ENCODE measurements around the gene GGT5.
"Not testable (repeated sequence)": the region's sequence is repeated elsewhere in the genome, so short reads cannot be mapped to it uniquely, and the experiment has no call there.

Gene GGT5

DNA sequence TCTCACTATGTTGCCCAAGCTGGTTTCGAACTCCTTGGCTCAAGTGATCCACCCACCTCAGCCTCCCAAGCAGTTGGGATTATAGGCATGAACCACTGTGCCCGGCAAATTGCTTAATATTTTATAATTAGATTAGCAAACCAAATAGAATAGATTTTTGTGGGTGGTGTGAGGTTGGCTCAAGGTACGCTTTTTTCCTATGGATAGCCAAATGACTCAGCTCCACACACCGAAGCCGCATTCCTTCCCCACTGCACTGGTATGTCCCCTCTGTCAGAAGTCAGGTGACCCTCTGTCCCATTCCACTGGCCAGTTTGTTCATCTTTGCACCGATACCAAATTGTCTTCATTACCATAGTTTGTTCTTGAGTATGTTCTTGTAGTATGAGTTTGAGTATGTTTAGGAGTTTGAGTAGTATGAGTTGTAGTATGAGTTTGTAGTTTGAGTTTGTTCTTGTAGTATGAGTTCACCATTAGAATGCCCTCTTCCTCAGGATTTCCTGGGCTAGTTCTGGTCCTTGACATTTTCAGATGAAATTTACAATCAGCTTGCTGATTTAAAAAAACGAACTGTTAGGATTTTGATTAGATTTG, 44.2 kb downstream of the GGT5 start:
- no peak for DNase-seq

DNA sequence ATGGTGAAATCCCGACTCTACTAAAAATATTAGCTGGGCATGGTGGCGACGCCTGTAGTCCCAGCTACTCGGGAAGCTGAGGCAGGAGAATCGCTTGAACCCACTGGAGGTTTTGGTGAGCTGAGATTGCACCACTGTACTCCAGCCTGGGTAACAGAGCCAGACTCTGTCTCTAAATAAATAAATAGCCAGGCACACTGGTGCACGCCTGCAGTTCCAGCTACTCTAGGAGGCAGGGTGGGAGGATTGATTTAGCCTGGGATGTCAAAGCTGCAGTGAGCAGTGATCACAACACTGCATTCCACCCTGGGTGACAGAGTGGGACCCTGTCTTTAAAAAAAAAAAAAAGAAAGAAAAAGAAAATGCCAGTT, 46.2 kb downstream of the GGT5 start:
- no peak for DNase-seq

DNA sequence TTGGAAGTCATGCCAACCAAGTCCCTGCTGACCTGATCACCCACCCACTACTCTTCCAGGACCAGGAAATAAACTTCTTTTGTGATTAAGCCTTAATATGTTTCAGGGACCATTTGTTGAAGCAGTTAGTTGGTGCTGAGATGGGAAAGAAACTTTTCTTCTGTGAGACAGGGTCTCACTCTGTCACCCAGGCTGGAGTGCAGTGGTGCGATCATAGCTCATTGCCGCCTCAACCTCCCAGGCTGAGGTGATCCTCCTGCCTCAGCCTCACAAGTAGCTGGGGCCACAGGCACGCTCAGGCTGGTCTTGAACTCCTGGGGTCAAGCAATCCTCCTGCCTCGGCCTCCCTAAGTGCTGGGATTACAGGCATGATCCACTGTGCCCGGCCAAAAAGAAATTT, 53.0 kb downstream of the GGT5 start:
- no peak for DNase-seq

DNA sequence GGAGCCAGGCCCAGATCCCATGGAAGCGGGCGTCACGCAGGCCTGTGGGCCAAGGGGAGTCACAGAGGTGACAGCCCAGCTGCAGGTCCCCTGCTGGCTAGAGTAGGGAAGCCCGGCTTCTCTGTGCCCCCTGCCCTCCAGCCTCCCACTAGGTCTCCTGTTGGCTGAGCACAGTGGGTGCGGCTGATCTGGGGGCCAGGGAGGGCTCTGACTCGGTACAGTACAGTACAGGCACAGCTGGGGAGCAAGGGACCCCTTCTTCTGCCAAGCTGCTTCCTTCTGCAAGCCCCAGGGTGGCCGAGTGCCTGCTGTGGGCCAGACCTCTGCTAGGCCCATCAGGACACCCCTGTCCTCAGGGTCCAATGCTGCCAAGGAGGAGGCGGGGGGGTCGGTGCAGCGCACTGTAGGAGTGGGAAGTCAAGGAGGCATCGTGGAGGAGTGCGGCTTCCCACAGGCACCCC, 53.5 kb downstream of the GGT5 start:
- no peak for DNase-seq

DNA sequence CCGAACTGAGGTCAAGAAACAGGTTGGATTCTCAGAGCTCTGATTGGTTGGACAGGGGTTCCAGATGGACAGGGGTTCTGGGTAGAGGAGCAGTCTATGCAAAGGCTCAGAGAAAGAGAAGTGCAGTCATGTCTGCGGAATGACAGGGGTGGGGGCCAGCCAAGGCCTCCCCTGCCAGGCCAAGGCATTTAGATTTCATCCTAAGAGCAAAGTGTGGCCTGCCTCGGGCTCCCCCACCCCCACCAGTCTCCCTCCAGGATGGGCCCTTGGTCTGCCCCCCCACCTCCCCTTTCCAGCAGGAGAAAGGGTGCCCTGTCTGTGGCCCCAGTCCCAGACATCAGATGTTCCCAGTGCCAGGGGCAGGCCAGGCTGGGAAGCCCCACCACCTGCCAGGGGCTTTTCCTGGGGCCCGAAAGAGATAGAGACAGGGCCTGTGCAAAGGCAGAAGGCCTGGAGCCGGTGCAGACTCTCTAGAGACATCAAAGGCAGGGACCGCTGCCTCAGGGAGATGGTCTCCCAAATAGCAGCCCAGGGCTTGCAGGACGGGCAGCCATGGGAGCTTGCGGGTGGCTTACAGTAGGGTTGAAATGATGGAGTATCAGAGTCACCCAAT, 54.2 kb downstream of the GGT5 start:
- DNase-seq: no peak

DNA sequence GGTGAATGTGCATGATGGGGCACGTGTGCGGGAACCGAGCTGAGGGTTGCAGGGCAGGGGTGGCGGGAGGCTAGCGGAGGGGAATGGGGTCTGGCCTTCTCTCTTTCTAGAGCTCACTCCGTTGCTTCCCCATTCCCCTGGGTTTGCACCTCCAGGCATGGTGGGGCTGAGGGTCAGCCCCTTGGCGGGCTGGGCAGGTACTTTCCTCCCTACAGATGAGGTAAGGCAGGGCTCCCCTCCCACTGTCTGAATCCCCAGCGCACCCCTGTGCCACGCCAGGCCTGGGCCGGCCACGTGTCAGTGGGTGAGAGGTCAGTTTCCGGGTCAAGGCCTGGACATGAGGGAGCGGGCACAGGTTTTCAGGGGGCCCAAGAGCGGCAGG, 54.7 kb downstream of the GGT5 start:
- DNase-seq: no peak

DNA sequence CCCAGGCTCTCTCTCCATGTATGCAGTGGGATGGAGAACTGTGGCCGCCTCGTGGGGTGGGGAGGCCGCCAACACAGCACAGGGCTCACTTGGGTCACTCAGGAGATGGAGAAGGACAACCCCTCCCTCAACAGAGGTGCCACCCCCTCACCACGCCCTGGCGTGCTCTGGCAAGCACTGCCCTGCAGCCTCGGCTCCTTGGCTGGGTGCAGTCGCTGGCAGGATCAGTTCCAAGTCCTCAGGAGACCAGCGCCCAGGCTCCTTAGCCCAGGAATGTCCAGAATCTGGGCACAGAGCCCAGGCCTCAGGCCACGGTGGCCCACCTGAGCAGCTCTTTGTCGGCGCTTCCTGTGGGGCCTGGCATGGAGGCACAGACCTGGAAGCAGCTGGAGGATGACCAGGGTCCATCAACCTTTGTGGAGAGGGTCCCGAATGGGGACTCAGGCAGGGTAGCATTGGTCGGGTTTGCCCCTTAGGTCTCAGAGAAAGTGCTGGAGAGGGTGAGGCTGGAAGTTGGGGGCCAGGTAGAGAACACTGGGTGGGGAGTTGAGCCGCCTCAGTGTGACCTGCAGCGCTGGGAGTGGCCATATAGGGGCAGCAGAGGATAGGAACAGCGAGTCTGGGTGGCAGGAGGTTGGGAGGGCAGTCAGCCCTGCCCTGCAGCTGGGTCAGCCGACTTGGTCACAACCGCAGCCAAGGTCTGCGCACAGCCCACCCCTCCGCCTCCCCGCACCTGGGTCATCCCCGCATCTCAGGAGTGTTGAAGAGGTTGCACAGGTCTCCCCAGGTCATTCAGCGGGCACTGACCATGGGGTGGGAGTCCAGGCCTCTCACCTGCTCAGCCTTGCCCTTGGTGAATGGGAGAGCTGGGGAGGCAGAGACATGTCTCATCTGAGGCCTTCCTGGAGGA, 55.4 kb downstream of the GGT5 start:
- DNase-seq: peak; percentile 74

DNA sequence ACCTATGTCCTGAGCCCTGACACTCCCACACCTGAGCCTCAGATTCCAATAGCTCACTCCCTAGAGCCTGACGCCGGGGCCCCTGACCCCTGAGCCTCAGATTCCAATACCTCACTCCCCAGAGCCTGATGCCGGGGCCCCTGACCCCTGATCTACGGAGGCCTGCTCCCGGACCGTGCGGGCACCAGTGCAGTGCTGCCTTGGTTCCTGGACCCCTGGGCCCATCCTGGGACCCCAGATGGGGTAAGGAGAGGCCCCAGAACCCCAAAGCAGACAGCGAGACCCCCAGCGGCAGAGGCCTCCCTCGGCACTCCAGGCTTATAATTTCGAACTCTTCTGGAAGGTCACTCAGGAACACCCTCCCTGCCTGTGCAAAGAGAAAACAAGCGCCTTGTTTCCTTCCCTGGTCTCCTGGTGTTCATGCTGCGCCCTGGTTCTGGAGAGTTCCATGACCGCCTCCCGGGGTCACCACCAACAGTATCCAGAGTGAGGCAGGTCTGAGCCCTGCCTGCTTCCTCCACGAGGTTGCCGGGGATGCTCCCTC, 56.1 kb downstream of the GGT5 start:
- no peak for DNase-seq

DNA sequence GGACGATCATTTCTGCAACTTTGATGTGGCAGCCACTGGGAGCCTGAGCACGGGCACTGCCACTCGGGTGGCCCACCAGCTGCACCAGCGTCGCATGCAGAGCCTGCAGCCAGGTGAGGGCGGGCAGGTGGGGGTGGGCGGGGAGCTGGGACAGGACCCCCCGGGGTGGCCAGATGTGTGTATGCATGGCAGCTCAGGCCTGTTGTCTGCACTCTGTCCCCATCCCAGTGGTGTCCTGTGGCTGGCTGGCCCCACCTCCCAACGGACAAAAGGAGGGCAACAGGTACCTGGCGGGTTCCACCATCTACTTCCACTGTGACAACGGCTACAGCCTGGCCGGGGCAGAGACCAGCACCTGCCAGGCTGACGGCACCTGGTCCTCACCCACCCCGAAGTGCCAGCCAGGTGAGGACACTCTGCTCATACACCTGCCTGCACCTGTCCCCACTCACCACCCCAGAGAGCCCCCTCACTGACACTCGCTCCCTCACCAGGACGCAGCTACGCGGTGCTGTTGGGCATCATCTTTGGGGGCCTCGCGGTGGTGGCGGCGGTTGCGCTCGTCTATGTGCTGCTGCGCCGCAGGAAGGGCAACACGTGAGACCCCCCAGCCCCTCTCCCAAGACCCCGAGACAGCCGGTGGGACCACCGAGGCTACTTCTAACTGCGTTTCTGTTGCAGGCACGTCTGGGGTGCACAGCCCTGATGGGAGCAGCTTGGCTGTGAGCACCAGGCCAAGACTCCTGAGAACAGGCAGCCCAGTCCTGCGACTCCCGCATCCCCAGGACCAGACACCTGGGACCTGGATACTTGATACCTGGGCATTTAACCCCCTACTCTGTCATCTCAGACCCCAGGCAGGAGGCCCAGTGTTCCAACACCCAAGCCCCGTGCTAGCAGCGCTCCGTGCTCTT, 56.9 kb downstream of the GGT5 start:
- no peak for DNase-seq

DNA sequence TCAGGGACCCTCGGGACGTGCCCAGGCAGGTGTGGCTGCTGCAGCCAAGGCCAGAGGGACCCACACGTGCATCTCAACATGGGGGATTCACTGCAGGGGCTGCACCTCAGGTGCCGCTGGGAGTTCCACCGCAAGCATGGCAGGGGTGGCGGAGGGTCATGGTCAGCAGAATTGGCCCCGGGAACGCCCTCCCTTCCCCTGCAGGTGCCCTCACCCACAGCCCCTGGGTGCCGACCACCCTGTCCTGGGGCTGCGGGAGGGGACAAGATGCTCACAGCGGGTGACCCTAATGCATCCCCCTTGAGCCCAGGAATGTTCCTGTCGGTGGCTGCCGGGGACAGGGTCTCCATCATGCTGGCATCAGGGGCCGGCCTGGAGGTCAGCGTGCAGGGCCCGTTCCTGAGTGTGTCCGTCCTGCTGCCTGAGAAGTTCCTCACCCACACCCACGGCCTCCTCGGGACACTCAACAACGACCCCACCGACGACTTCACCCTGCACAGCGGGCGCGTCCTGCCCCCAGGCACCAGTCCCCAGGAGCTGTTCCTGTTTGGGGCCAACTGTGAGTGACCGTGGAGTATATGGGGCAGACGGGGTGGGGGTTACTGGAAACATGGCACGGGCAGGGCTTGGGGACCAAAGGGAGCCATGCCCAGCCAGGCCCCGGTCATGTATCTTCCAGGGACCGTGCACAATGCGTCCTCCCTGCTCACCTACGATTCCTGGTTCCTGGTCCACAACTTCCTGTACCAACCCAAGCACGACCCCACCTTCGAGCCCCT, 57.8 kb downstream of the GGT5 start:
- no peak for DNase-seq

DNA sequence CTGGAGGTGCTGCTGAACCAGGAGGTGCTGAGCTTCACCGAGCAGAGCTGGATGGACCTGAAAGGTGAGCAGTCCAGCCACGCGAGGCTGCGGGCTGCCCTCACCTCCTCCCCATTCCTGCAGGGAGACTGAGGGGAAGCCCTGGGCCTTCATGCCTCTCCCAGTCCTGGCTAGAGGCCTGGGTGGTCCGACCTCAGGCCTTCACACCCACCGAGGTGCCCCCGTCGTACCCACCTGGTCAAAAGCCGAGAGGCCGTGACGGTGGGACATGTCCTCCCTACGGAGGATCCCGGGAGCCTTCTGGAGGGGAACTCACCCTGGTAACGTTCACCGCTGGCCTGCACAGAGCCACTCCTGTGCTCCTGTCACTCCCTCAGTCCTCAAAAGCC, 58.5 kb downstream of the GGT5 start:
- no peak for DNase-seq

DNA sequence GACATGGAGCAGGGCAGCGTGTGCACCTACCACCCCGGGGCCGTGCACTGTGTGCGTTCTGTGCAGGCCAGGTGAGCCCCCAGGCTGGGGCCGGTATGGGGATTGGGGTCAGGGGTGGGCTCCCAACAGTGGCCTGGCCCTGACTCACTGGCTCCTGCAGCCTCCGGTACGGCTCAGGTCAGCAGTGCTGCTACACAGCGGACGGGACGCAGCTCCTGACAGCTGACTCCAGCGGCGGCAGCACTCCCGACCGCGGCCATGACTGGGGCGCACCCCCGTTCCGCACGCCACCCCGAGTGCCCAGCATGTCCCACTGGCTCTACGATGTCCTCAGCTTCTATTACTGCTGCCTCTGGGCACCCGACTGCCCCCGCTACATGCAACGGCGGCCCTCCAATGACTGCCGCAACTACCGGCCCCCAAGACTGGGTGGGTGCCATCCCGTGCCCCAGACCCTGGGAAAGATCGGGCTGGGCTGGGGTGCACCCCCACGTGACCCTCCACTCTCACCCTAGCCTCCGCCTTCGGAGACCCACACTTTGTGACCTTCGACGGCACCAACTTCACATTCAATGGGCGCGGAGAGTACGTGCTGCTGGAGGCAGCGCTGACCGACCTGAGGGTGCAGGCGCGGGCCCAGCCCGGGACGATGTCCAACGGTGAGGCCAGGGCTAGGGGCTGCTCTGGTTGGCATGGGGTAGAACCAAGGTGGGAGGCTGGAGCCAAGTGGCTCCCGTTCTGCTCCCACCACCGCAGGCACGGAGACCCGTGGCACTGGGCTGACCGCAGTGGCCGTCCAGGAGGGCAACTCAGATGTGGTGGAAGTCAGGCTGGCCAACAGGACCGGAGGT, 59.2 kb downstream of the GGT5 start:
- no peak for DNase-seq

DNA sequence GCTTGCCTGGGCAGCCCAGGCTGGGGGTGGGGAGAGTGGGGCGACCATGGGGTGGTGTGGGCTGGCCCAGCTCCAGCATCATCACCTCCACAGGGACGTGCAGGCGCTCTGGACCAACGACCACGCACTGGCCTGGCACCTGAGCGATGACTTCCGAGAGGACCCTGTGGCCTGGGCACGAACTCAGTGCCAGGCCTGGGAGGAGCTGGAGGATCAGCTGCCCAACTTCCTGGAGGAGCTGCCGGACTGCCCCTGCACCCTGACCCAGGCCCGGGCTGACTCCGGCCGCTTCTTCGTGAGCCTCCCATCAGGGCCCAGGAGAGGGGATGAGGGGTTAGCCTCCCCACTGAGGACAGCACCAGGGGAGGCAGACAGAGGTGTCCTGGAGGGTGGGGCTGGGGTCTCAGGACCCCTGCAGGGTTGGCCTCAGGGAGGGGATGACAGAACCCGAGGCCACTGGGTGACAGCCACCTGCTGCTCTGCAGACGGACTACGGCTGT, 59.8 kb downstream of the GGT5 start:
- DNase-seq: no peak

DNA sequence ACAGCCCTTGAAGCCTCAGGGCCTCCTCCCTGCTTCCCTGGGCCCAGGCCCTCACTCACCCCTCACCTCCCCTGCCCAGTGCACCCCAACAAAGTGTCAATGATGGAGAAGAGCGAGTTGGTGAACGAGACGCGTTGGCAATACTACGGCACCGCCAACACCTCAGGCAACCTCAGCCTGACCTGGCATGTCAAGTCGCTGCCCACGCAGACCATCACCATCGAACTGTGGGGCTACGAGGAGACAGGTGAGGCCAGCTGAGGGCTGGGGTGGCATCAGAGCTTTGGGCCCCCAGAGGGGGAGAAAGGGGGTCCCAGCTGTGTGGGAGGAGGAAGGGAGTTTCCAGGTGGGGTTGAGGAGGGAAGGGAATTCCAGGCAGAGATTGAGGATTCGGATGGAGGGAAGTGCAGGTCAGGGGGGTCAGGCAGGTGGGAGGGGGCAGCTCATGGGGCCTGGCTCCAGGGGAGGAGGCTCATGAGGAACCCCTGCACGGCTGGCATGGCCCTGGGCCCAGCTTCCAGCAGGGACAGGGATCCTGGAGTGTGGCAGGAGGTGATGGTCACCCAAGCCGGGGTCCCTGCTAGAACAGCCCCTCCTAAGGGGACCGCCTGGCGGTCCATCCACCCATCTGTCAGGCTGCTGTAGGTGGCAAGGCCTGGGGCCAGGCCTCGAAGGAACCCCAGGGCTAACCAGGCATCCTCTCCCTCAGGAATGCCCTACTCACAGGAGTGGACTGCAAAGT, 60.7 kb downstream of the GGT5 start:
- no peak for DNase-seq

DNA sequence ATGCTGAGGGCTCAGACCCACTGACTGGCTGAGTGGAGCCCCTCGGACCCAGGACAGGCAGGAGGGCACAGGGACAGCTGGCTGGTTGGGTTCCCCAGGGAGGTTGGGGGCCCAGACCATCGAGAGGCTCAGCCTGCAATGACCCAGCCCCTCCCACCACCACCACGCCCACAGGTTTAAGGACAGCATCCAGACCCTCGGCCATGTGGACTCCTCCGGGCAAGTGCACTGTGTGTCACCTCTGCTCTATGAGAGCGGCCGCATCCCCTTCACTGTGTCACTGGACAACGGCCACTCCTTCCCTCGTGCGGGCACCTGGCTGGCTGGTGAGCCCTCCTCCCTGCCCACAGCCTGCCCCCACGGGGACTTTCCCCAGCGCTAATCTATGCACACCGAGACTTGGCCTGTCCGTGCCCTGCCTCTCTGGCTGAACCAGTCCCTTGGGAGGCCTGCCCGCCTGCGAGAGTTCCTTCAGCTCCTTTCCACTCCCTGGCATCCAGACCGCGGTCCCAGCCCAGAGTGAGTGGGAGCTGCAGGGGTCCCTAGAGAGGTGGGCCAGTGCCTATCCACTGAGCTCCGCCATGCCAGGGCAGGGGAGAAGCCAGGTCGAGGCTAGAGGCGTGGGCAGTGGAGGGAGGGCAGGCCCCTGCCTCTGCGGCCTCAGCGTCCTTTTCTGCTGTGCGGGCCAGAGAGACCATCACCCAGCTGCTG, 61.4 kb downstream of the GGT5 start:
- DNase-seq: no peak

DNA sequence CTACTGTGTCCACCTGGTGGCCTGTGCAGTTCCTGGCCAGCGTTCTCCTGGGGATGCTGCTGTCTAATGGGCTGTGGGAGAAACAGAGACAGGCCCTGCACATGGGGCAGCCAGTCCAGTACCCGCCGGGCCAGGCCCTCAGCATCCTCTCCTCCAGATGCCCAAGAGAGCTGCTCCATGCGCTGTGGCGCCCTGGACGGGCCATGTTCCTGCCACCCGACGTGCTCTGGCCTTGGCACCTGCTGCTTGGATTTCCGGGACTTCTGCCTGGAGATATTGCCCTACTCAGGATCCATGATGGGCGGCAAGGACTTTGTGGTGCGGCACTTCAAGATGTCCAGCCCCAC, 62.0 kb downstream of the GGT5 start:
- not testable (repeated sequence) for DNase-seq

DNA sequence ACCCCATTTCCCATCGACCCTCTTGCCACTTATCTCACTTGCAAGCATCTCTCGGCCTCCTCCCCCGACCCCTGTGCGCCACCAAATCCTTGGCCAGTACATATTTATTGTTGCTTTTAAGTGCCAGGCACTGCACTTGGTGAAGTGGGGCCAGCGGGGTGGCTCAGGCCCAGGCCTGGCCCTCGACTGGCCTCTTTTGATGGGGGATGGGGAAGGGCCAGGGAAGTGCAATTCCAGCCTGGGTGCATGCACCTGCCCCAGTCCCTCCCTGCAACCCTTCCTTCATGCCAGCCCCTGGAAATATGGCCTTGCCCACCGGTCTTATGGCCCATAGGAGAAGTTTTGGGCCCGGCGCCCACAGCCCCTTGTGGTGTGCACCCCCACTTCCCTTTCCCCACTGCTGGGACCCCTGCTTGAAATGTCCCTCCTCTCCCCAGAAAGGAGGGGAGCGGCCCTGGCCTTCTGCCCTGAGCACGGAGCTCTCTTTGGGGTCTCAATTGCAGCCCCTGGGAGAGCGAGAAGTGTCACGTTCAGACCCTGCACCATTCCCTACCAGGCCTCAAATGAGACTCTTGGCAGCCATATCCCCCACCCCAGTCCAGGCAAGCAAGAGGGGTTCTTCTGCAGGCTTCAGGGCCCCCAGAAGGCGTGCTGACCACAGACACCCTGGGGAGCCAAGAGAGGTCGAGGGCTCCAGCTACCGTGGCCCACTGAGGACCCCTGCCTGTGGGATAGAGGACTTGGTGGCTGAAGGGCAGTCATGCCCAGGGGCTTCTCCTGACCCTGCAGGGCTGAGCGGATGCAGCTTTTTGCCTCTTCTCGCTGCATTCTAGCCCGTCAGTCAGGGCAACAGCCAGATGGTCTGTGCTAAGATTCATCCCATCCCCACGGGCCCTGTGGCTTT, 62.6 kb downstream of the GGT5 start:
- no peak for DNase-seq
